BJ (cell line): ENCODE results near the gene MAP3K7CL. TPM values are rescaled to one million over a fixed set of nuclear protein-coding genes. Genes with fewer than 3 reads are reported as not detected.

ENCODE experiments used
- CTCF ChIA-PET: fragments of 350-600 bp; formaldehyde crosslinking; extraction: SDS; loops from one replicate; lab custom pipeline; 2021; ENCODE audit warnings: antibody characterized with exemption, inconsistent platforms; lab: Yijun Ruan, JAX
- POLR2A ChIA-PET: fragments of 300-600 bp; sonication (Branson Sonifier 250); formaldehyde crosslinking; extraction: SDS; loops from one replicate; lab custom pipeline; 2021; ENCODE audit warnings: antibody characterized with exemption; lab: Charles Lee
- DNase-seq: peaks from one replicate; pipeline ENCODE4 v3.0.0-alpha.2; 2011; ENCODE audit warnings: low read depth
- H3K27me3 ChIP-seq: 2 replicates; pipeline ENCODE4 v1.6.0; 2011; ENCODE audit warnings: low read length; ENCODE audit not compliant: control insufficient read depth, insufficient read depth
- H3K36me3 ChIP-seq: 2 replicates; pipeline ENCODE4 v1.5.1; 2011; ENCODE audit warnings: low read length; ENCODE audit not compliant: control insufficient read depth, insufficient read depth
- H3K4me3 ChIP-seq: 2 replicates; pipeline ENCODE4 v1.5.1; 2011; ENCODE audit warnings: low read depth, mild to moderate bottlenecking, control low read depth, low read length
- CTCF ChIP-seq: IDR thresholded peaks from 2 replicates; pipeline ENCODE4 v1.5.1; 2011; ENCODE audit warnings: low read depth, mild to moderate bottlenecking, control low read depth, inconsistent platforms, low read length, moderate library complexity; ENCODE audit not compliant: insufficient read depth
- polyA plus RNA-seq: library from polyadenylated mRNA; depleted of rRNA; stranded (reverse); fragments of >200 nt; gene quantifications from 2 replicates; pipeline ENCODE4 v1.2.3, GENCODE V29; 2011

The MAP3K7CL gene
- polyA plus RNA-seq, 1 experiment, result 6.1 TPM

GRCh38 chr21:29178926-29179325 is 48.5 kb downstream of the MAP3K7CL start:
- Histone ChIP-seq H3K27me3 (no peaks in the 10 kb centered on the region), H3K36me3 (no peaks in the 10 kb centered on the region), H3K4me3 (no peak overlapping the region)
- ChIA-PET POLR2A (no interaction called here), CTCF (interaction anchor here (1.3 to 1.6 kb wide), 2 partner anchors 14 to 193 kb away, joined by 6 read pairs; no protein-coding TSS in a partner anchor)
- DNase-seq, result no peak
- TF ChIP-seq CTCF, result no peak

GRCh38 chr21:29179503-29179902 is 49.1 kb downstream of the MAP3K7CL start:
- no peak for TF ChIP-seq CTCF
- POLR2A ChIA-PET, result no interaction called here
- CTCF ChIA-PET, result interaction anchor here (1.3 to 1.6 kb wide), 2 partner anchors 14 to 192 kb away, joined by 6 read pairs; no protein-coding TSS in a partner anchor

GRCh38 chr21:29181799-29182470 is 51.5 kb downstream of the MAP3K7CL start:
- Histone ChIP-seq H3K36me3 (no peaks in the 10 kb centered on the region), H3K27me3 (no peaks in the 10 kb centered on the region), H3K4me3 (peak overlapping the region; percentile 41)
- ChIA-PET CTCF (interaction anchor here (0.5 to 2.0 kb wide), 6 partner anchors 12 to 199 kb away, joined by 3 to 7 read pairs (median 3); no protein-coding TSS in a partner anchor), POLR2A (interaction anchor here (0.6 to 0.9 kb wide), 3 partner anchors 11 to 168 kb away, joined by 3 to 4 read pairs (median 3); no protein-coding TSS in a partner anchor)
- DNase-seq, result peak; percentile 79
- TF ChIP-seq CTCF, result no peak

More at GRCh38 chr21:29179503-29179902, 49.1 kb downstream of the MAP3K7CL start:
- H3K36me3 ChIP-seq, result no peaks in the 10 kb centered on the region
- no peaks in the 10 kb centered on the region for H3K27me3 ChIP-seq
- DNase-seq, result no peak
- H3K4me3 ChIP-seq, result no peak overlapping the region

GRCh38 chr21:29182691-29183092 is 52.2 kb downstream of the MAP3K7CL start:
- CTCF ChIA-PET, result interaction anchor here (0.5 to 2.0 kb wide), 2 partner anchors 18 to 198 kb away, joined by 3 to 7 read pairs; no protein-coding TSS in a partner anchor
- no peak overlapping the region for H3K4me3 ChIP-seq

More at GRCh38 chr21:29182691-29183092, 52.2 kb downstream of the MAP3K7CL start:
- TF ChIP-seq CTCF, result no peak
- no peaks in the 10 kb centered on the region for H3K27me3 ChIP-seq
- H3K36me3 ChIP-seq, result no peaks in the 10 kb centered on the region
- no peak for DNase-seq
- POLR2A ChIA-PET, result interaction anchor here (0.6 kb wide), 2 partner anchors 13 to 167 kb away, joined by 3 read pairs; no protein-coding TSS in a partner anchor
